ENCODE data around the gene DCAF11.
A peak's percentile ranks its signal among the peaks of the same experiment; 100 is the strongest.

DCAF11 gene

DNA sequence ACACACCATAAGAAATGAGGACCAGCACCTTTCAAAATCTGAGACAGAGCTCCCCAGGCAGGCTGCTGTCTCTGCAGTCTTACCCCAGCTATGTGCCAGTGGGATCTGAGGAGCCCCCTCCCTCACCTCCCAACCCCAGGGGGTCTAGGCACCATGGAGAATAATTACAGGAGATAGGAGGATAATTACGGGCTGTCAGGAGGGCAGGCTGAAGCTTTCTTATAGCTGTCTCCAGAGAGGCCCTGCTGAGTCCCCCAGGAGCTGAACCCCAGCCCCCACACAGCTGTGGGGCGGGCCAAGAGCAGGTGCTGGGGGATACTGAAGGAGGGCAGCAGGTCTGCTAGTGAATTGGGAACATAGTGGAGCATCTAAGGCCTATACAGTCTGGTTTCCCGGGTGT, 36.4 kb upstream of the DCAF11 start:
- Histone ChIP-seq H4K91ac (ENCODE audit: low read depth, low read length) (no peak overlapping the region), H3K79me2 (ENCODE audit: control insufficient read depth, insufficient read depth, low read length, poor library complexity) (no peaks in the 10 kb centered on the region), H2BK5ac (ENCODE audit: low read depth, low read length, poor library complexity) (no peak overlapping the region), H3K4me1 (ENCODE audit: control insufficient read depth in 1 of 2, insufficient read depth in 2 of 2, low read length in 2 of 2) (peaks cover 3 to 6% of the 10 kb centered on the region in 2 experiments), H3K4me3 (ENCODE audit: low read depth, low read length) (no peak overlapping the region), H3K9me3 (ENCODE audit: insufficient read depth, low read depth, low read length) (peaks cover 1% of the 10 kb centered on the region), H4K8ac (ENCODE audit: low read depth, low read length) (no peak overlapping the region), H3K36me3 (ENCODE audit: control insufficient read depth in 1 of 2, insufficient read depth in 2 of 2, low read length in 2 of 2) (no peaks in the 10 kb centered on the region), H3K14ac (ENCODE audit: low read length) (no peak overlapping the region), H3K79me1 (ENCODE audit: low read length) (no peaks in the 10 kb centered on the region), H3K23ac (ENCODE audit: low read length) (no peak overlapping the region), H4K12ac (ENCODE audit: low read depth, low read length) (no peak overlapping the region), H3K9ac (ENCODE audit: low read length) (no peak overlapping the region), H3K4me2 (ENCODE audit: low read length) (no peak overlapping the region), H2BK12ac (ENCODE audit: low read length) (no peak overlapping the region), H2BK120ac (ENCODE audit: insufficient read depth, low read length, poor library complexity) (no peak overlapping the region), H2AK5ac (ENCODE audit: low read length) (no peak overlapping the region), H3K4ac (ENCODE audit: low read depth, low read length) (no peak overlapping the region), H3K27ac (ENCODE audit: low read depth, low read length) (no peak overlapping the region), H2AFZ (ENCODE audit: insufficient read depth, low read length, poor library complexity) (no peak overlapping the region), H3K18ac (ENCODE audit: low read length) (no peak overlapping the region), H3K27me3 (ENCODE audit: insufficient read depth, low read length) (peaks cover 14% of the 10 kb centered on the region)
- WGBS (ENCODE audit: extremely low coverage, insufficient coverage, insufficient read length): no CpG with 5 or more reads among the region's 3 CpGs
- no peak for DNase-seq

- Histone ChIP-seq H3K4ac (ENCODE audit: low read depth, low read length) (no peak overlapping the region), H3K79me2 (ENCODE audit: control insufficient read depth, insufficient read depth, low read length, poor library complexity) (no peaks in the 10 kb centered on the region), H2BK120ac (ENCODE audit: insufficient read depth, low read length, poor library complexity) (no peak overlapping the region), H4K91ac (ENCODE audit: low read depth, low read length) (no peak overlapping the region), H3K4me1 (ENCODE audit: control insufficient read depth in 1 of 2, insufficient read depth in 2 of 2, low read length in 2 of 2) (peaks cover 3 to 6% of the 10 kb centered on the region in 2 experiments), H3K79me1 (ENCODE audit: low read length) (no peaks in the 10 kb centered on the region), H2BK12ac (ENCODE audit: low read length) (no peak overlapping the region), H3K23ac (ENCODE audit: low read length) (no peak overlapping the region), H2BK5ac (ENCODE audit: low read depth, low read length, poor library complexity) (no peak overlapping the region), H2AK5ac (ENCODE audit: low read length) (no peak overlapping the region), H3K4me3 (ENCODE audit: low read depth, low read length) (no peak overlapping the region), H3K9ac (ENCODE audit: low read length) (no peak overlapping the region), H3K14ac (ENCODE audit: low read length) (no peak overlapping the region), H3K9me3 (ENCODE audit: insufficient read depth, low read depth, low read length) (peaks cover 1% of the 10 kb centered on the region), H3K18ac (ENCODE audit: low read length) (no peak overlapping the region), H3K4me2 (ENCODE audit: low read length) (no peak overlapping the region), H4K8ac (ENCODE audit: low read depth, low read length) (no peak overlapping the region), H4K12ac (ENCODE audit: low read depth, low read length) (no peak overlapping the region), H3K27ac (ENCODE audit: low read depth, low read length) (no peak overlapping the region), H3K27me3 (ENCODE audit: insufficient read depth, low read length) (peaks cover 14% of the 10 kb centered on the region), H2AFZ (ENCODE audit: insufficient read depth, low read length, poor library complexity) (no peak overlapping the region), H3K36me3 (ENCODE audit: control insufficient read depth in 1 of 2, insufficient read depth in 2 of 2, low read length in 2 of 2) (no peaks in the 10 kb centered on the region)
- no CpG with 5 or more reads among the region's 9 CpGs for WGBS (ENCODE audit: extremely low coverage, insufficient coverage, insufficient read length)
- no peak for DNase-seq
Observed at GRCh38 chr14:24079491-24080141, 35.0 kb upstream of the DCAF11 start.

- no peak overlapping the region for H2AK5ac ChIP-seq (ENCODE audit: low read length)
- no peak for DNase-seq
- H3K14ac ChIP-seq (ENCODE audit: low read length): no peak overlapping the region
- no peak overlapping the region for H3K9ac ChIP-seq (ENCODE audit: low read length)
- H3K4me2 ChIP-seq (ENCODE audit: low read length): no peak overlapping the region
- H3K27ac ChIP-seq (ENCODE audit: low read depth, low read length): no peak overlapping the region
- no peak overlapping the region for H3K4ac ChIP-seq (ENCODE audit: low read depth, low read length)
- H4K12ac ChIP-seq (ENCODE audit: low read depth, low read length): no peak overlapping the region
- no peak overlapping the region for H3K18ac ChIP-seq (ENCODE audit: low read length)
- no peaks in the 10 kb centered on the region for H3K79me1 ChIP-seq (ENCODE audit: low read length)
- no peak overlapping the region for H2BK12ac ChIP-seq (ENCODE audit: low read length)
- H4K91ac ChIP-seq (ENCODE audit: low read depth, low read length): no peak overlapping the region
- H3K36me3 ChIP-seq (ENCODE audit: control insufficient read depth in 1 of 2, insufficient read depth in 2 of 2, low read length in 2 of 2): no peaks in the 10 kb centered on the region
- H3K4me1 ChIP-seq (ENCODE audit: control insufficient read depth in 1 of 2, insufficient read depth in 2 of 2, low read length in 2 of 2): peaks cover 3 to 6% of the 10 kb centered on the region in 2 experiments
- no peak overlapping the region for H2AFZ ChIP-seq (ENCODE audit: insufficient read depth, low read length, poor library complexity)
- no peak overlapping the region for H2BK120ac ChIP-seq (ENCODE audit: insufficient read depth, low read length, poor library complexity)
- no peaks in the 10 kb centered on the region for H3K79me2 ChIP-seq (ENCODE audit: control insufficient read depth, insufficient read depth, low read length, poor library complexity)
- H3K23ac ChIP-seq (ENCODE audit: low read length): no peak overlapping the region
- no CpG with 5 or more reads among the region's 6 CpGs for WGBS (ENCODE audit: extremely low coverage, insufficient coverage, insufficient read length)
- no peak overlapping the region for H2BK5ac ChIP-seq (ENCODE audit: low read depth, low read length, poor library complexity)
- no peak overlapping the region for H3K4me3 ChIP-seq (ENCODE audit: low read depth, low read length)
- no peak overlapping the region for H4K8ac ChIP-seq (ENCODE audit: low read depth, low read length)
- H3K27me3 ChIP-seq (ENCODE audit: insufficient read depth, low read length): peaks cover 14% of the 10 kb centered on the region
- H3K9me3 ChIP-seq (ENCODE audit: insufficient read depth, low read depth, low read length): peaks cover 1% of the 10 kb centered on the region
Observed at GRCh38 chr14:24080142-24080530, 34.4 kb upstream of the DCAF11 start.

DNA sequence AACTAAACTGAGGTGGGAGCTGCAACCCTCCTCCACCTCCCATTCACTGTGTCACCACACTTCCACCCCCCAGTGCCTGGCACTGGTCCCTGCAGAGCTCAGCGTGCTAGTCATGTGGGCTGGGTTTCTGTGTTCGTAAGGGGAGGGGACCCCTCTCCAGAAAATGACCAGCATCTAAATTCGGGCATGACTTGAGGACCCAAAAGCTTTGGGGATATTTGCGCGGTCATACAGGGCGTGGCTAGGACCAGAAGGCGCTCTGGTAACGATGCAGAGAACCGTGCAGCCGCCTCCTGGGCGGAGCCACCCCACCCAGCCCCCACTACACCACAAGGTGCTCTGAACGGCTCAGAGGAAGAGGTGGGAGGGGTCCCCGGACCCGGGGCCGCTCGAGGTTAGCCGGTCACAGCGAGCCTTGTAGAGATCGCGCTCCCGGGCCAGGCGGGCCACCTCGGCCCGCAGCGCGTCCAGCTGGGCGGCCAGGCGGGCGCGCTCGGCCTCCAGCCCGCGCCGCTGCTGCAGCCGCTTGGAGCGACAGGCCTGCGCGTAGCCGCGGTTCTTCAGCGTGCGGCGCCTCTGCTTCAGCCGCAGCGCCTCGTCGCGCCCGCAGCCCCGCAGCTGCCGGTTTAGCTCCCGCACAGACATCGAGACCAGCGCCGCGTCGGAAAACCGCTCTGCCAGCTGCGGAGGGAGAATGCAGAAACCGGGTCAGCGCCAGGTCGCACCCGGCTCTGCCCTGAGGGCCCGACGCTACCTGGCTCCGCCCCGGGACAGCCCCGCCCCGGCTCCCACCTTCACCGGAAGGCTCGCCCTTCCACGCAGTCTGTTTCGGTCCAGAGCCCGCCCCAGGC, 33.5 kb upstream of the DCAF11 start:
- no CpG with 5 or more reads among the region's 74 CpGs for WGBS (ENCODE audit: extremely low coverage, insufficient coverage, insufficient read length)

More for the DNA sequence above, 33.5 kb upstream of the DCAF11 start:
- no peak overlapping the region for H2AK5ac ChIP-seq (ENCODE audit: low read length)
- peaks cover 3 to 6% of the 10 kb centered on the region in 2 experiments for H3K4me1 ChIP-seq (ENCODE audit: control insufficient read depth in 1 of 2, insufficient read depth in 2 of 2, low read length in 2 of 2)
- H3K4ac ChIP-seq (ENCODE audit: low read depth, low read length): no peak overlapping the region
- no peaks in the 10 kb centered on the region for H3K36me3 ChIP-seq (ENCODE audit: control insufficient read depth in 1 of 2, insufficient read depth in 2 of 2, low read length in 2 of 2)
- no peak overlapping the region for H4K8ac ChIP-seq (ENCODE audit: low read depth, low read length)
- peak overlapping the region; percentile 37 for H2AFZ ChIP-seq (ENCODE audit: insufficient read depth, low read length, poor library complexity)
- no peak overlapping the region for H2BK120ac ChIP-seq (ENCODE audit: insufficient read depth, low read length, poor library complexity)
- peaks cover 14% of the 10 kb centered on the region for H3K27me3 ChIP-seq (ENCODE audit: insufficient read depth, low read length)
- peaks cover 1% of the 10 kb centered on the region for H3K9me3 ChIP-seq (ENCODE audit: insufficient read depth, low read depth, low read length)
- H3K18ac ChIP-seq (ENCODE audit: low read length): no peak overlapping the region
- no peak overlapping the region for H3K27ac ChIP-seq (ENCODE audit: low read depth, low read length)
- H3K23ac ChIP-seq (ENCODE audit: low read length): no peak overlapping the region
- H3K14ac ChIP-seq (ENCODE audit: low read length): no peak overlapping the region
- H3K79me2 ChIP-seq (ENCODE audit: control insufficient read depth, insufficient read depth, low read length, poor library complexity): no peaks in the 10 kb centered on the region
- H4K91ac ChIP-seq (ENCODE audit: low read depth, low read length): no peak overlapping the region
- no peaks in the 10 kb centered on the region for H3K79me1 ChIP-seq (ENCODE audit: low read length)
- no peak overlapping the region for H4K12ac ChIP-seq (ENCODE audit: low read depth, low read length)
- peak overlapping the region; percentile 71 for H3K4me3 ChIP-seq (ENCODE audit: low read depth, low read length)
- peak; percentile 51 to 71 for DNase-seq
- H3K9ac ChIP-seq (ENCODE audit: low read length): peak overlapping the region; percentile 14
- H3K4me2 ChIP-seq (ENCODE audit: low read length): peak overlapping the region; percentile 97
- H2BK5ac ChIP-seq (ENCODE audit: low read depth, low read length, poor library complexity): no peak overlapping the region
- H2BK12ac ChIP-seq (ENCODE audit: low read length): no peak overlapping the region
